Measurements from ENCODE around the gene BRSK1. TPM values are rescaled to one million over a fixed set of nuclear protein-coding genes. Genes with fewer than 3 reads are reported as not detected.

The BRSK1 gene
- total and polyA plus RNA-seq, 2 donors (not counting 1 experiment from before 2014, with no cell fraction given): 5.1 TPM

DNA sequence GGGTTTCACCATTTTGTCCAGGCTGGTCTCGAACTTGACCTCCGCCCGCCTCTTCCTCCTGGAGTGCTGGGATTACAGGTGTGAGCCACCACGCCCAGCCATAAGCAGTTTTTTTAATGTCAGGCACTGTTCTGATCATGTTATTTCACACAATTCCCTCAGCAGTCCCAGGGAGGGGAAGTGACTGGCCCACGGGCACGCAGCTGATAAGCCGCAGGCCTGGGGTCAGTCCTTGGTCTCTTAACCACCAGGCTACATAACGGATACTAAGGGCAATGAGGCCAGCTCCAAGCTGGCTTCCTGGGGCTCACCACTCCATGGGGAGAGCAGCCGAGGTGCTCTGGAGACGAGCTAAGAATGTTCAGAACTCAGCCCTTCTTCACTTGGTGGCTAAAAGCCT is 13.5 kb downstream of the BRSK1 start:
- no peak overlapping the region for H3K4me2 ChIP-seq (ENCODE audit: extremely low read depth, insufficient read depth, low read length)
- H3K36me3 ChIP-seq (ENCODE audit: control insufficient read depth, insufficient read depth, low read length): no peaks in the 10 kb centered on the region
- H4K20me1 ChIP-seq (ENCODE audit: control insufficient read depth, extremely low read depth, insufficient read depth, low read length): no peaks in the 10 kb centered on the region
- no peaks in the 10 kb centered on the region for H3K9me3 ChIP-seq (ENCODE audit: control insufficient read depth, insufficient read depth, low read depth, low read length)
- H3K4me1 ChIP-seq (ENCODE audit: control insufficient read depth, extremely low read depth, insufficient read depth, low read length): peaks cover 2% of the 10 kb centered on the region
- H3K9ac ChIP-seq (ENCODE audit: insufficient read depth, low read length): no peak overlapping the region
- no peaks in the 10 kb centered on the region for H3K27me3 ChIP-seq (ENCODE audit: control insufficient read depth, insufficient read depth, low read length)
- no peaks in the 10 kb centered on the region for H3K79me2 ChIP-seq (ENCODE audit: control insufficient read depth, insufficient read depth, low read length)
- no peak for DNase-seq (ENCODE audit: low read depth in 2 of 2)
- no peak overlapping the region for H3K4me3 ChIP-seq (replicated peaks in 1 of 4; ENCODE audit: control extremely low read depth in 1 of 4, insufficient read depth in 1 of 4, low read depth in 3 of 4, low read length in 4 of 4)
- TF ChIP-seq EZH2 (IDR thresholded peaks at IDR 0.05; ENCODE audit: low read length, missing control alignments): no peak
- no peak for TF ChIP-seq CTCF (conservative IDR thresholded peaks at IDR 0.05 in 1 of 2, IDR thresholded peaks at IDR 0.05 in 1 of 2; ENCODE audit: low read depth in 1 of 2, low read length in 2 of 2)
- no peak overlapping the region for H2AFZ ChIP-seq (ENCODE audit: low read length)
- H3K27ac ChIP-seq (ENCODE audit: insufficient read depth, low read length): no peak overlapping the region

DNA sequence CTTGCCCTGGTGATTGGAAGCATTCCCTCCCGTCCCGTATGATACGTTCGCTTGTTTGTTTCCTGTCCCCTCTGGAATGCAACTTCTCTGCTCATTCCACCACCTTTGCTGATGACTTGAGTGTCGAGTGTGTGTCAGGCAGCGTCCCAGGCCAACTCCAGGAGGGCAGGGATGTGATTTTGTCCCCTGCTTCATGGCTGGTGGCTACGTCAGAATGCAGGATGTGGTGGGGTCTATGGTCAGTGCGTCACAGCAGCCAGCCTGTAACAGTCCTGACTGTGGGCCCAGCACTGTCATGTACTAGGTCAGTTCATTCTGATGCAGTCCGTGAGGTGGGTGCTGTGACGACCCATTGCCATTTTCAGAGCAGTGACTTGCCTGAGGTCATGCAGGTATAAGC is 16.2 kb downstream of the BRSK1 start:
- no peak for TF ChIP-seq EZH2 (IDR thresholded peaks at IDR 0.05; ENCODE audit: low read length, missing control alignments)
- TF ChIP-seq CTCF (conservative IDR thresholded peaks at IDR 0.05 in 1 of 2, IDR thresholded peaks at IDR 0.05 in 1 of 2; ENCODE audit: low read depth in 1 of 2, low read length in 2 of 2): no peak
- Histone ChIP-seq H3K27me3 (ENCODE audit: control insufficient read depth, insufficient read depth, low read length) (no peaks in the 10 kb centered on the region), H4K20me1 (ENCODE audit: control insufficient read depth, extremely low read depth, insufficient read depth, low read length) (no peaks in the 10 kb centered on the region)

GRCh38 chr19:55300886-55301458 is 17.2 kb downstream of the BRSK1 start:
- no peak overlapping the region for H3K9ac ChIP-seq (ENCODE audit: insufficient read depth, low read length)
- H3K79me2 ChIP-seq (ENCODE audit: control insufficient read depth, insufficient read depth, low read length): no peaks in the 10 kb centered on the region
- H3K4me2 ChIP-seq (ENCODE audit: extremely low read depth, insufficient read depth, low read length): no peak overlapping the region
- H3K9me3 ChIP-seq (ENCODE audit: control insufficient read depth, insufficient read depth, low read depth, low read length): no peaks in the 10 kb centered on the region
- H4K20me1 ChIP-seq (ENCODE audit: control insufficient read depth, extremely low read depth, insufficient read depth, low read length): no peaks in the 10 kb centered on the region
- no peak overlapping the region for H3K4me3 ChIP-seq (replicated peaks in 1 of 4; ENCODE audit: control extremely low read depth in 1 of 4, insufficient read depth in 1 of 4, low read depth in 3 of 4, low read length in 4 of 4)
- H2AFZ ChIP-seq (ENCODE audit: low read length): no peak overlapping the region
- no peak for DNase-seq (ENCODE audit: low read depth in 2 of 2)
- no peak overlapping the region for H3K27ac ChIP-seq (ENCODE audit: insufficient read depth, low read length)
- H3K4me1 ChIP-seq (ENCODE audit: control insufficient read depth, extremely low read depth, insufficient read depth, low read length): peaks cover 2% of the 10 kb centered on the region
- no peaks in the 10 kb centered on the region for H3K27me3 ChIP-seq (ENCODE audit: control insufficient read depth, insufficient read depth, low read length)
- peaks cover 2% of the 10 kb centered on the region for H3K36me3 ChIP-seq (ENCODE audit: control insufficient read depth, insufficient read depth, low read length)
- TF ChIP-seq CTCF (conservative IDR thresholded peaks at IDR 0.05 in 1 of 2, IDR thresholded peaks at IDR 0.05 in 1 of 2; ENCODE audit: low read depth in 1 of 2, low read length in 2 of 2): no peak
- no peak for TF ChIP-seq EZH2 (IDR thresholded peaks at IDR 0.05; ENCODE audit: low read length, missing control alignments)

More for the DNA sequence above, 16.2 kb downstream of the BRSK1 start:
- Histone ChIP-seq H3K27ac (ENCODE audit: insufficient read depth, low read length) (no peak overlapping the region), H3K9ac (ENCODE audit: insufficient read depth, low read length) (no peak overlapping the region), H2AFZ (ENCODE audit: low read length) (no peak overlapping the region), H3K4me2 (ENCODE audit: extremely low read depth, insufficient read depth, low read length) (no peak overlapping the region), H3K79me2 (ENCODE audit: control insufficient read depth, insufficient read depth, low read length) (no peaks in the 10 kb centered on the region), H3K4me3 (replicated peaks in 1 of 4; ENCODE audit: control extremely low read depth in 1 of 4, insufficient read depth in 1 of 4, low read depth in 3 of 4, low read length in 4 of 4) (no peak overlapping the region), H3K36me3 (ENCODE audit: control insufficient read depth, insufficient read depth, low read length) (peaks cover 2% of the 10 kb centered on the region), H3K9me3 (ENCODE audit: control insufficient read depth, insufficient read depth, low read depth, low read length) (no peaks in the 10 kb centered on the region), H3K4me1 (ENCODE audit: control insufficient read depth, extremely low read depth, insufficient read depth, low read length) (peaks cover 2% of the 10 kb centered on the region)
- DNase-seq (ENCODE audit: low read depth in 2 of 2): no peak

All from fibroblast of lung (primary cell).